Endothelial cell of umbilical vein (primary cell): ENCODE measurements around the gene POLA1. TPM values are rescaled to one million over a fixed set of nuclear protein-coding genes. Genes with fewer than 3 reads are reported as not detected.

ENCODE experiments used
- BruUV-seq: library from RNA; stranded (reverse); fragments of 400-500 nt; replicated peaks from 2 replicates; lab custom pipeline; 2021; lab: Mats Ljungman, UMichigan
- CTCF ChIA-PET: fragments of 300-600, 350-600 bp; sonication (Branson Sonifier 250); formaldehyde crosslinking; loops from one replicate; lab custom pipeline; 2021; ENCODE audit warnings: antibody characterized with exemption, inconsistent platforms; lab: Charles Lee
- POLR2A ChIA-PET: fragments of 300-600, 350-600 bp; sonication (Branson Sonifier 250); formaldehyde crosslinking; loops from one replicate; lab custom pipeline; 2021; ENCODE audit warnings: antibody characterized with exemption, inconsistent platforms; lab: Charles Lee
- DNase-seq: peaks from one replicate; pipeline ENCODE4 v3.0.0-alpha.2; 2011; ENCODE audit warnings: low read depth, low spot score
- FAIRE-seq: peaks from 2 replicates; lab custom pipeline; 2011; peaks lifted over from hg19 to GRCh38; lab: Jason Lieb, UNC
- H2AFZ ChIP-seq: 2 replicates; pipeline ENCODE4 v1.6.0; 2012; ENCODE audit warnings: low read depth, low read length, control low read depth, inconsistent platforms
- H3K27ac ChIP-seq: 2 replicates; pipeline ENCODE4 v1.5.1; 2011; ENCODE audit warnings: low read depth, mild to moderate bottlenecking, control low read depth, low read length, moderate library complexity; ENCODE audit not compliant: insufficient read depth
- H3K27me3 ChIP-seq, 2 experiments: 2 replicates each; pipeline versions ENCODE4 v1.6.0 to v1.6.1; 2011; ENCODE audit warnings: low read length in 2 of 2, mixed read lengths in 1 of 2; ENCODE audit not compliant: control insufficient read depth in 2 of 2, insufficient read depth in 2 of 2
- H3K36me3 ChIP-seq, 2 experiments: 2 replicates in 1 of 2; 3 replicates in 1 of 2; pipeline ENCODE4 v1.5.1; 2011; ENCODE audit warnings: low read length in 2 of 2, mild to moderate bottlenecking in 1 of 2, moderate library complexity in 1 of 2; ENCODE audit not compliant: control insufficient read depth in 2 of 2, insufficient read depth in 2 of 2; ENCODE audit errors: extremely low read depth in 1 of 2
- H3K4me1 ChIP-seq: 3 replicates; pipeline ENCODE4 v1.5.1; 2011; ENCODE audit warnings: mild to moderate bottlenecking, low read length; ENCODE audit not compliant: control insufficient read depth, insufficient read depth; ENCODE audit errors: extremely low read depth
- H3K4me2 ChIP-seq: 2 replicates; pipeline ENCODE4 v1.6.1; 2011; ENCODE audit warnings: low read length, control low read depth, mixed read lengths; ENCODE audit not compliant: insufficient read depth
- H3K4me3 ChIP-seq, 3 experiments: fragments of 200-600 bp in 1 of 3; sonication (generic), shearing (Covaris generic) in 1 of 3; replicated peaks in 1 of 3; 2 replicates each; pipeline ENCODE4 v1.5.1; 2011 to 2016; ENCODE audit warnings: control low read depth in 3 of 3, low read length in 3 of 3, mild to moderate bottlenecking in 2 of 3, inconsistent platforms in 1 of 3, low read depth in 1 of 3, moderate library complexity in 1 of 3; ENCODE audit not compliant: insufficient read depth in 1 of 3
- H3K79me2 ChIP-seq: 2 replicates; pipeline ENCODE4 v1.6.0; 2012; ENCODE audit warnings: low read length, inconsistent platforms; ENCODE audit not compliant: control insufficient read depth, insufficient read depth
- H3K9ac ChIP-seq: replicated peaks from 2 replicates; pipeline ENCODE3; 2011; ENCODE audit warnings: low read length, control low read depth; ENCODE audit not compliant: insufficient read depth; ENCODE audit errors: extremely low read depth
- H3K9me1 ChIP-seq: replicated peaks from 3 replicates; pipeline ENCODE4 v1.6.0; 2011; ENCODE audit warnings: mild to moderate bottlenecking, low read length; ENCODE audit not compliant: control insufficient read depth, insufficient read depth; ENCODE audit errors: extremely low read depth
- H3K9me3 ChIP-seq: replicated peaks from 2 replicates; pipeline ENCODE4 v1.5.1; 2012; ENCODE audit warnings: low read length, inconsistent platforms; ENCODE audit not compliant: control insufficient read depth, insufficient read depth
- H4K20me1 ChIP-seq: replicated peaks from 2 replicates; pipeline ENCODE3; 2011; ENCODE audit warnings: mild to moderate bottlenecking, low read length; ENCODE audit not compliant: control insufficient read depth, insufficient read depth; ENCODE audit errors: extremely low read depth
- CTCF ChIP-seq, 2 donors: IDR thresholded peaks; 1 replicate in 1 of 2; 2 replicates in 1 of 2; pipeline ENCODE4 v1.5.1; 2011; ENCODE audit warnings: low read length in 2 of 2, mild to moderate bottlenecking in 2 of 2, moderate library complexity in 2 of 2, control low read depth in 1 of 2, inconsistent platforms in 1 of 2, low read depth in 1 of 2; ENCODE audit not compliant: insufficient read depth in 1 of 2; ENCODE audit errors: extremely low read depth in 1 of 2
- EZH2 ChIP-seq: IDR thresholded peaks from 2 replicates; pipeline ENCODE4 v1.6.1; 2012; ENCODE audit warnings: borderline replicate concordance, low read depth, mild to moderate bottlenecking, moderate library complexity, low read length, inconsistent platforms; ENCODE audit not compliant: severe bottlenecking
- FOS ChIP-seq: IDR thresholded peaks from 2 replicates; pipeline ENCODE4 v1.6.1; 2011; ENCODE audit warnings: mild to moderate bottlenecking, low read length, moderate library complexity, borderline replicate concordance; ENCODE audit not compliant: insufficient read depth
- GATA2 ChIP-seq: IDR thresholded peaks from 2 replicates; pipeline ENCODE4 v1.7.0; 2011; ENCODE audit warnings: low read depth, mild to moderate bottlenecking, moderate library complexity, mixed read lengths, low read length; ENCODE audit not compliant: insufficient read length, insufficient read depth
- JUN ChIP-seq: IDR thresholded peaks from 2 replicates; pipeline ENCODE4 v1.6.1; 2011; ENCODE audit warnings: borderline replicate concordance, low read depth; ENCODE audit not compliant: insufficient read length, insufficient read depth
- MAX ChIP-seq: IDR thresholded peaks from 2 replicates; pipeline ENCODE4 v1.6.1; 2011; ENCODE audit not compliant: insufficient read depth, insufficient read length
- MYC ChIP-seq: IDR thresholded peaks from one replicate; pipeline ENCODE4 v1.6.1; 2011; ENCODE audit warnings: mild to moderate bottlenecking, low read depth, low read length
- POLR2A ChIP-seq: IDR thresholded peaks from 2 replicates; pipeline ENCODE4 v1.6.1; 2012; ENCODE audit warnings: low read depth, mild to moderate bottlenecking, control low read depth, low read length
- POLR2AphosphoS5 ChIP-seq: IDR thresholded peaks from 2 replicates; pipeline ENCODE4 v1.6.1; 2012; ENCODE audit warnings: low read depth, mild to moderate bottlenecking, control low read depth, low read length, moderate library complexity; ENCODE audit not compliant: insufficient read depth
- dilution Hi-C: fragments of 300-500 bp; cut with MboI; formaldehyde crosslinking; loops from one replicate; pipeline ENCODE4 v1.15.0; 2019; ENCODE audit warnings: low sequenced_read_pairs; ENCODE audit not compliant: extremely low pct_ligation_motif_present
- intact Hi-C: fragments of 100-400 bp; cut with micrococcal nuclease; formaldehyde crosslinking; loops from one replicate; pipeline ENCODE4 v1.10.0; 2022
- polyA plus RNA-seq, 4 experiments: library from polyadenylated mRNA; depleted of rRNA in 3 of 4; stranded (reverse) in 3 of 4; unstranded in 1 of 4; fragments of >200 nt; gene quantifications; 2 replicates each; pipeline versions ENCODE4 v1.2.1 to v1.2.3, GENCODE V29; 2011 to 2012; ENCODE audit warnings: missing spikeins in 1 of 4
- total RNA-seq: library from RNA; stranded (reverse); gene quantifications from 2 replicates; pipeline ENCODE4 v1.2.3, GENCODE V29; 2021

The POLA1 gene
- total and polyA plus RNA-seq, 2 donors (not counting 3 experiments of a cell fraction or from before 2014, with no cell fraction given) = 1.8 to 18.6 TPM

DNA sequence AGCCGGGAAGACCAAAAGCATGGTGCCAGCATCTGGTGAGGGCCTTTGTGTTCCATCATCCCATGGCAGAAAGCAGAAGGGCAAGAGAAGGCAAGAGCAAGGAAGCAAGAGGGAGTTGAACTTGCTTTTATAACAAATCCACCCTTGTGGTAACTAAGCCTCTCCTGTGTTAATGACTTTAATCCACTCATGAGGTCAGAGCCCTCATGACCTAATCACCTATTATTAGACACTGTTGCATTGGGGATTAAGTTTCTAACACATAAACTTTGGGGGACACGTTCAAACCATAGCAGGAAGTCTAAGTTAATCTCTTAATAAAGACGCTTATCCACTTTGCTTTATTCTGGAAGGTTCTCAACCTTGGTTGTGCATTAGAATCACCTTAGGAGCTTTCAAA is 34.1 kb upstream of the POLA1 start:
- Histone ChIP-seq H2AFZ (no peak overlapping the region), H3K4me2 (no peak overlapping the region), H3K27ac (no peak overlapping the region), H3K9me3 (no peaks in the 10 kb centered on the region), H3K36me3 (no peaks in the 10 kb centered on the region), H3K4me1 (no peaks in the 10 kb centered on the region), H4K20me1 (no peaks in the 10 kb centered on the region), H3K79me2 (no peaks in the 10 kb centered on the region), H3K9ac (no peak overlapping the region), H3K4me3 (no peak overlapping the region), H3K27me3 (no peaks in the 10 kb centered on the region), H3K9me1 (no peaks in the 10 kb centered on the region)
- dilution Hi-C loops (no loop called here), intact Hi-C loops (no loop called here)
- FAIRE-seq = peak; percentile 59
- TF ChIP-seq POLR2AphosphoS5 = no peak
- TF ChIP-seq CTCF (IDR thresholded peaks at IDR 0.05; ENCODE audit: extremely low read depth in 1 of 2, insufficient read depth in 1 of 2, low read depth in 1 of 2, low read length in 2 of 2) = no peak
- no peak for TF ChIP-seq FOS
- TF ChIP-seq JUN = no peak
- TF ChIP-seq POLR2A = no peak
- no peak for TF ChIP-seq EZH2
- no peak for DNase-seq
- POLR2A ChIA-PET = no interaction called here
- CTCF ChIA-PET = no interaction called here
- no TSS peak for BruUV-seq

DNA sequence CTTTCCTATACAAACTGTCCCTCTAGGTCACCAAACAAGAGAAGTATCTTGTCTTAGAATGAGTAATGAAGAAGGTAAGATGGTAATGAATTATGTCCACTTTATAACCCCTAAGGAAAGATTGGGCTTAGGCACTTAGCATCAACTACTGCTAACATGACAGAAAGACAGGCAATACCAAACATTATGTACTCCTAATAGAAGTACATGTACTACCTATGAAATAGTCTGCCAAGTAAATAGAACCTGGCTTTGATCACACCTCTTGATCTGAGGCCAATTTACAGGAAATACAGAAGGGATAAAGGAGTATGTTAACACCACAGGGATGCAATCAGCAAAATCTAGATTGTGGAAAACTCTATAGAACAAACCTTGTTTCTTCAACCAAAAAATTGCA is 32.4 kb upstream of the POLA1 start:
- intact Hi-C loops (no loop called here), dilution Hi-C loops (no loop called here)
- H2AFZ ChIP-seq = no peak overlapping the region
- no peak for TF ChIP-seq POLR2A
- TF ChIP-seq CTCF (IDR thresholded peaks at IDR 0.05; ENCODE audit: extremely low read depth in 1 of 2, insufficient read depth in 1 of 2, low read depth in 1 of 2, low read length in 2 of 2) = no peak
- TF ChIP-seq MAX = no peak
- TF ChIP-seq MYC = no peak
- no peak for TF ChIP-seq JUN
- no peak for TF ChIP-seq EZH2
- TF ChIP-seq FOS = no peak
- no peak for TF ChIP-seq GATA2
- TF ChIP-seq POLR2AphosphoS5 = no peak
- no peak overlapping the region for H3K4me3 ChIP-seq
- no peak overlapping the region for H3K4me2 ChIP-seq
- no peaks in the 10 kb centered on the region for H3K27me3 ChIP-seq
- no peaks in the 10 kb centered on the region for H3K4me1 ChIP-seq
- no peaks in the 10 kb centered on the region for H3K79me2 ChIP-seq
- no peaks in the 10 kb centered on the region for H4K20me1 ChIP-seq
- no peak overlapping the region for H3K27ac ChIP-seq
- no peak overlapping the region for H3K9ac ChIP-seq
- POLR2A ChIA-PET = no interaction called here
- no peaks in the 10 kb centered on the region for H3K36me3 ChIP-seq
- no peak for DNase-seq
- H3K9me1 ChIP-seq = no peaks in the 10 kb centered on the region
- BruUV-seq = no TSS peak
- H3K9me3 ChIP-seq = no peaks in the 10 kb centered on the region
- CTCF ChIA-PET = no interaction called here
- no peak for FAIRE-seq
